Breast epithelium (tissue), 3 donors: ENCODE data around the gene ASXL1.

Source experiments
- POLR2A ChIP-seq: fragments of 450-650 bp; IDR thresholded peaks from one replicate; pipeline ENCODE4 v1.6.1; 2016; ENCODE audit warnings: antibody characterized with exemption, mild to moderate bottlenecking, moderate library complexity
- POLR2AphosphoS5 ChIP-seq, 3 donors: sonication (generic); formaldehyde crosslinking; IDR thresholded peaks; one replicate each; pipeline ENCODE4 v1.6.1; 2017; ENCODE audit warnings: antibody characterized with exemption in 3 of 3
- TF ChIP-seq, protein P1 (sequence below), 3 donors: fragments of 450-650 bp; IDR thresholded peaks; one replicate each; pipeline ENCODE4 v1.5.1; 2016 to 2017; ENCODE audit warnings: antibody characterized with exemption in 3 of 3, mild to moderate bottlenecking in 3 of 3, moderate library complexity in 3 of 3

DNA sequence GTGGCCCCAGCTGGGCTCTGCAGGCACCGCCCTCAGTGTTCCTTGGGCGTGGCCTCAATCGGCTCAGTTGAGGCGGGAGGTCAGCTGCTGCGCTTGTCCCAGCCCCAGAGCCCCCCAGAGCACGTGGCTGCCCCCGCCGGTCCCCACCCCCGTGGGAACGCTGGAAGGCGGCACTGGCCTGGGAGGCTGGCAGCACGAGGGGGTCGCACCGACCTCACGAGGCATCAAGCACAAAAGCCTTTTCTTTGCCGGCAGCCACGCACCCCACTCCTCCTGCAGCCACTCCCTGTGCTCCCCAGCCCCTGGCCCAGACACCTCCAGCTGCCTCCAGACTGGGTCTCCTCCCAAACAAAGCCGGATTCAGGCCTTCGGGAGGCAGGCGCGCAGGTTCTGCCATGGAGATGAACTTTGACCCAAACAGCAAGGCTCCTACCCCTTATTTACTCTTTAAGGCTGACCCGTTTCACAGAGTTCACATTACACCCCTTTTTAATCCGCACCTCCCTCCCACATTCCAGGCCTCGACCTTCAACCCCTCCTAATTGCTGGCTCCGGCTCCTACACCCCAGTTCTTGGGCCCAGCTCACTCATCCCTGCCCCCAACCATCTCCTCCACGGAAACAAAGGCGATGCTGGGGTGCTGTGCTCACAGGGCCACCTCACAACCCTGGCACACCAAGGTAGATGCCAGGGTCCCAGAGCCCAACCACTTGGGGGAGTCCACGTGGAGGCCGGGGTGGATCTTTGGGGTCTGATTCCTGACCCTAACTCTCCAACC, 115.3 kb downstream of the ASXL1 start:
- TF ChIP-seq, protein P1, sequence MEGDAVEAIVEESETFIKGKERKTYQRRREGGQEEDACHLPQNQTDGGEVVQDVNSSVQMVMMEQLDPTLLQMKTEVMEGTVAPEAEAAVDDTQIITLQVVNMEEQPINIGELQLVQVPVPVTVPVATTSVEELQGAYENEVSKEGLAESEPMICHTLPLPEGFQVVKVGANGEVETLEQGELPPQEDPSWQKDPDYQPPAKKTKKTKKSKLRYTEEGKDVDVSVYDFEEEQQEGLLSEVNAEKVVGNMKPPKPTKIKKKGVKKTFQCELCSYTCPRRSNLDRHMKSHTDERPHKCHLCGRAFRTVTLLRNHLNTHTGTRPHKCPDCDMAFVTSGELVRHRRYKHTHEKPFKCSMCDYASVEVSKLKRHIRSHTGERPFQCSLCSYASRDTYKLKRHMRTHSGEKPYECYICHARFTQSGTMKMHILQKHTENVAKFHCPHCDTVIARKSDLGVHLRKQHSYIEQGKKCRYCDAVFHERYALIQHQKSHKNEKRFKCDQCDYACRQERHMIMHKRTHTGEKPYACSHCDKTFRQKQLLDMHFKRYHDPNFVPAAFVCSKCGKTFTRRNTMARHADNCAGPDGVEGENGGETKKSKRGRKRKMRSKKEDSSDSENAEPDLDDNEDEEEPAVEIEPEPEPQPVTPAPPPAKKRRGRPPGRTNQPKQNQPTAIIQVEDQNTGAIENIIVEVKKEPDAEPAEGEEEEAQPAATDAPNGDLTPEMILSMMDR (IDR thresholded peaks at IDR 0.05), result no peak
- TF ChIP-seq POLR2AphosphoS5 (IDR thresholded peaks at IDR 0.05), result no peak
- no peak for TF ChIP-seq POLR2A
